IMR-90 (cell line): ENCODE data around the gene SLC25A19. TPM values are rescaled to one million over a fixed set of nuclear protein-coding genes. Genes with fewer than 3 reads are reported as not detected.

Experiments
- ATAC-seq: fragments of 200-7000 bp; cut with Tn5 transposase; 2 replicates; pipeline ENCODE4 v1.9.1; 2020; ENCODE audit warnings: low read depth, mild to moderate bottlenecking, moderate library complexity
- BruUV-seq: library from RNA; stranded (reverse); fragments of 400-500 nt; replicated peaks from 2 replicates; lab custom pipeline; 2021; lab: Mats Ljungman, UMichigan
- CTCF ChIA-PET: fragments of 300-600 bp; formaldehyde crosslinking; extraction: SDS; loops from one replicate; lab custom pipeline; 2021; ENCODE audit warnings: antibody characterized with exemption; lab: Yijun Ruan, JAX
- POLR2A ChIA-PET: fragments of 300-600 bp; sonication (Branson Sonifier 250); formaldehyde crosslinking; loops from one replicate; lab custom pipeline; 2022; ENCODE audit warnings: antibody characterized with exemption; ENCODE audit not compliant: unreplicated experiment; lab: Charles Lee
- DNase-seq: peaks from one replicate; pipeline ENCODE4 v3.0.0; 2013
- H2AFZ ChIP-seq: replicated peaks from 2 replicates; pipeline ENCODE3; 2013; ENCODE audit warnings: low read length, mild to moderate bottlenecking; ENCODE audit not compliant: poor library complexity
- H2AK5ac ChIP-seq: 2 replicates; pipeline ENCODE4 v1.6.1; 2013; ENCODE audit warnings: low read depth, low read length, inconsistent platforms
- H2AK9ac ChIP-seq: replicated peaks from 2 replicates; pipeline ENCODE3; 2013; ENCODE audit warnings: mild to moderate bottlenecking, low read depth, low read length, moderate library complexity; ENCODE audit not compliant: poor library complexity
- H2BK120ac ChIP-seq: 2 replicates; pipeline ENCODE4 v1.6.1; 2013; ENCODE audit warnings: low read depth, low read length, inconsistent platforms
- H2BK15ac ChIP-seq: 3 replicates; pipeline ENCODE4 v1.6.1; 2013; ENCODE audit warnings: low read depth, low read length, inconsistent platforms
- H2BK20ac ChIP-seq: 2 replicates; pipeline ENCODE4 v1.6.1; 2013; ENCODE audit warnings: low read depth, mild to moderate bottlenecking, inconsistent platforms, low read length, moderate library complexity
- H2BK5ac ChIP-seq: 2 replicates; pipeline ENCODE4 v1.6.1; 2013; ENCODE audit warnings: mild to moderate bottlenecking, low read depth, low read length, inconsistent platforms; ENCODE audit not compliant: poor library complexity, severe bottlenecking
- H3K14ac ChIP-seq: replicated peaks from 2 replicates; pipeline ENCODE4 v1.6.1; 2013; ENCODE audit warnings: low read depth, low read length, inconsistent platforms
- H3K18ac ChIP-seq: 2 replicates; pipeline ENCODE4 v1.6.1; 2013; ENCODE audit warnings: low read depth, low read length, control low read depth
- H3K23ac ChIP-seq: 2 replicates; pipeline ENCODE4 v1.6.1; 2013; ENCODE audit warnings: low read depth, low read length, inconsistent platforms
- H3K27ac ChIP-seq: 2 replicates; pipeline ENCODE4 v1.5.1; 2013; ENCODE audit warnings: mild to moderate bottlenecking, control low read depth, low read length; ENCODE audit not compliant: insufficient read depth
- H3K27me3 ChIP-seq: 2 replicates; pipeline ENCODE4 v1.6.1; 2013; ENCODE audit warnings: low read length; ENCODE audit not compliant: control insufficient read depth, insufficient read depth
- H3K36me3 ChIP-seq: 2 replicates; pipeline ENCODE4 v1.6.1; 2013; ENCODE audit warnings: low read length, mixed read lengths; ENCODE audit not compliant: control insufficient read depth, insufficient read depth
- H3K4ac ChIP-seq: 2 replicates; pipeline ENCODE4 v1.6.1; 2013; ENCODE audit warnings: low read depth, low read length, inconsistent platforms
- H3K4me1 ChIP-seq: 2 replicates; pipeline ENCODE4 v1.6.1; 2013; ENCODE audit warnings: low read length, mixed read lengths; ENCODE audit not compliant: control insufficient read depth, insufficient read depth
- H3K4me2 ChIP-seq: 2 replicates; pipeline ENCODE4 v1.6.1; 2013; ENCODE audit warnings: low read depth, mild to moderate bottlenecking, control low read depth, low read length, moderate library complexity
- H3K4me3 ChIP-seq: 2 replicates; pipeline ENCODE4 v1.5.1; 2013; ENCODE audit warnings: low read depth, mild to moderate bottlenecking, control low read depth, low read length, moderate library complexity; ENCODE audit not compliant: insufficient read depth
- H3K56ac ChIP-seq: 2 replicates; pipeline ENCODE4 v1.6.1; 2013; ENCODE audit warnings: low read length, inconsistent platforms; ENCODE audit not compliant: insufficient read depth; ENCODE audit errors: extremely low read depth
- H3K79me1 ChIP-seq, 2 experiments: 2 replicates each; pipeline ENCODE4 v1.6.1; 2013; ENCODE audit warnings: low read length in 2 of 2, inconsistent platforms in 1 of 2, low read depth in 1 of 2
- H3K9ac ChIP-seq: 2 replicates; pipeline ENCODE4 v1.6.1; 2013; ENCODE audit warnings: low read depth, low read length, control low read depth
- H3K9me1 ChIP-seq: 2 replicates; pipeline ENCODE4 v1.6.1; 2013; ENCODE audit warnings: low read length, inconsistent platforms; ENCODE audit not compliant: insufficient read depth
- H3K9me3 ChIP-seq: 2 replicates; pipeline ENCODE4 v1.6.1; 2013; ENCODE audit warnings: low read length; ENCODE audit not compliant: control insufficient read depth, insufficient read depth
- H4K20me1 ChIP-seq: 2 replicates; pipeline ENCODE4 v1.6.1; 2013; ENCODE audit warnings: low read length, inconsistent platforms; ENCODE audit not compliant: insufficient read depth
- H4K5ac ChIP-seq: 2 replicates; pipeline ENCODE4 v1.6.1; 2013; ENCODE audit warnings: mild to moderate bottlenecking, low read depth, low read length, control low read depth
- H4K8ac ChIP-seq, 2 experiments: 2 replicates each; pipeline ENCODE4 v1.6.1; 2013; ENCODE audit warnings: low read depth in 2 of 2, low read length in 2 of 2, control low read depth in 1 of 2, inconsistent platforms in 1 of 2
- H4K91ac ChIP-seq: 2 replicates; pipeline ENCODE4 v1.6.1; 2013; ENCODE audit warnings: low read depth, low read length, inconsistent platforms; ENCODE audit not compliant: insufficient read depth
- BHLHE40 ChIP-seq: fragments of 150-350 bp; IDR thresholded peaks from 2 replicates; pipeline ENCODE4 v1.6.1; 2016; ENCODE audit warnings: mild to moderate bottlenecking, low read depth, low read length
- CEBPB ChIP-seq: IDR thresholded peaks from 2 replicates; pipeline ENCODE4 v1.6.1; 2012; ENCODE audit warnings: low read depth, low read length, improper control_type of control experiment
- CHD1 ChIP-seq: IDR thresholded peaks from 2 replicates; pipeline ENCODE4 v1.6.1; 2012; ENCODE audit warnings: low read depth, low read length, improper control_type of control experiment
- FOS ChIP-seq: fragments of 150-350 bp; IDR thresholded peaks from 2 replicates; pipeline ENCODE4 v1.6.1; 2016; ENCODE audit warnings: low read depth, low read length
- MAFK ChIP-seq: IDR thresholded peaks from 2 replicates; pipeline ENCODE4 v1.6.1; 2012; ENCODE audit warnings: low read depth, low read length, improper control_type of control experiment
- MAZ ChIP-seq: IDR thresholded peaks from 2 replicates; pipeline ENCODE4 v1.6.1; 2012; ENCODE audit warnings: low read depth, mild to moderate bottlenecking, low read length, improper control_type of control experiment, moderate library complexity, borderline replicate concordance
- MXI1 ChIP-seq: IDR thresholded peaks from 2 replicates; pipeline ENCODE4 v1.6.1; 2012; ENCODE audit warnings: low read depth, mild to moderate bottlenecking, low read length, moderate library complexity, borderline replicate concordance
- NFE2L2 ChIP-seq: fragments of 150-350 bp; IDR thresholded peaks from 2 replicates; pipeline ENCODE4 v1.6.1; 2016; ENCODE audit warnings: low read depth, mild to moderate bottlenecking, low read length
- POLR2A ChIP-seq: IDR thresholded peaks from 2 replicates; pipeline ENCODE4 v1.6.1; 2012; ENCODE audit warnings: mild to moderate bottlenecking, low read depth, low read length
- RAD21 ChIP-seq: IDR thresholded peaks from 2 replicates; pipeline ENCODE4 v1.6.1; 2012; ENCODE audit warnings: low read length, improper control_type of control experiment
- RCOR1 ChIP-seq: IDR thresholded peaks from 2 replicates; pipeline ENCODE4 v1.6.1; 2012; ENCODE audit warnings: mild to moderate bottlenecking, low read length, improper control_type of control experiment; ENCODE audit not compliant: insufficient replicate concordance
- RFX5 ChIP-seq: IDR thresholded peaks from 2 replicates; pipeline ENCODE4 v1.8.0; 2012; ENCODE audit warnings: low read depth, mild to moderate bottlenecking, low read length, moderate library complexity
- SMC3 ChIP-seq: fragments of 150-350 bp; IDR thresholded peaks from 2 replicates; pipeline ENCODE4 v1.6.1; 2016; ENCODE audit warnings: low read depth, mild to moderate bottlenecking, antibody characterized with exemption, low read length, moderate library complexity
- USF2 ChIP-seq: fragments of 150-350 bp; IDR thresholded peaks from 2 replicates; pipeline ENCODE4 v1.6.1; 2017; ENCODE audit warnings: mild to moderate bottlenecking, antibody characterized with exemption, low read length, low read depth
- WGBS, 2 experiments: methylation state at CpG; one replicate each; pipeline versions ENCODE4 v1.1.5 to v1.1.7; 2013; ENCODE audit warnings: missing lambda C conversion rate in 2 of 2; ENCODE audit not compliant: insufficient read length in 1 of 2; ENCODE audit errors: extremely low coverage in 2 of 2; 5-methylcytosine and 5-hydroxymethylcytosine counted together
- dilution Hi-C: fragments of 300-500 bp; cut with HindIII; formaldehyde crosslinking; loops from one replicate; pipeline ENCODE4 v1.14.3; 2018; ENCODE audit warnings: low sequenced_read_pairs; ENCODE audit not compliant: unreplicated experiment
- in situ Hi-C: fragments of 300-500 bp; cut with MboI; formaldehyde crosslinking; loops from 3 replicates; pipeline ENCODE4 v1.14.3; 2019; ENCODE audit warnings: low sequenced_read_pairs, inconsistent platforms, mixed read lengths
- intact Hi-C: fragments of 100-400 bp; cut with micrococcal nuclease; formaldehyde crosslinking; loops from 2 replicates; pipeline ENCODE4 v1.10.0; 2022
- polyA plus RNA-seq, 3 experiments: library from polyadenylated mRNA; depleted of rRNA; stranded (reverse); fragments of >200 nt; gene quantifications; 2 replicates each; pipeline ENCODE4 v1.2.3, GENCODE V29; 2012; ENCODE audit warnings: low replicate concordance in 1 of 3
- total RNA-seq: library from RNA; depleted of rRNA; stranded (reverse); fragments of >200 nt; gene quantifications from 2 replicates; pipeline ENCODE4 v1.2.3, GENCODE V29; 2012
- TF ChIP-seq, protein P1 (sequence below): fragments of 150-350 bp; IDR thresholded peaks from 2 replicates; pipeline ENCODE4 v1.6.1; 2016; ENCODE audit warnings: low read depth, mild to moderate bottlenecking, low read length, moderate library complexity, borderline replicate concordance
- TF ChIP-seq, protein P2 (sequence below): conservative IDR thresholded peaks from 2 replicates; pipeline ENCODE4 v1.5.1; 2012; ENCODE audit warnings: mild to moderate bottlenecking, low read depth, low read length, improper control_type of control experiment

The SLC25A19 gene
- total and polyA plus RNA-seq, 2 of the 4 experiments (the other 2 are of a cell fraction) = 9.1 to 9.2 TPM

DNA sequence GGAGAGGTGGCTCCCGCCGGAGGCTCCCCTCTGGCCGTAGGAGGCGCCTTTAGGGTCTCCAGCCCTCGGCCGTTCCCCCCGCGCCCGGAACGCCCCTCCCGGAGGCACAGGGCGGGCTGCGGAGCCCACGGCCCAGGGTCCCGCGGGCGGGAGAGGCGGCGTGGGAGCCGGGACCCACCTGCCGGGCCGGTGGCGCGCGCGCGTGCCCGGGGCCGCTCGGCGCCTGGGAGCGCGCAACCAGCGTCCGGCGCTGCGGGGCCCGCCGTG, 18.3 kb downstream of the SLC25A19 start, which contains the start of gene MIF4GD:
TSS of gene MIF4GD (minus strand) at position 266 of the 267 bp plus-strand sequence. CDS start 1,036 bp downstream, outside the sequence.
- H2BK20ac ChIP-seq = no peak within 1 kb of the TSS
- H4K20me1 ChIP-seq = no peaks in the 10 kb centered on the region; the same call in none of the 2 replicates
- no peak within 1 kb of the TSS for H3K56ac ChIP-seq
- H3K27me3 ChIP-seq = no peaks in the 10 kb centered on the region
- H2AK5ac ChIP-seq = peak within 1 kb of the TSS; percentile 9; the same call in 1 of the 2 replicates
- no peak; the same call in 1 of the 2 replicates for ATAC-seq
- WGBS, 2 experiments = 0% methylated on average over 34 of the region's 39 CpGs; no CpG with 5 or more reads in 1 of the 2 experiments
- peak within 1 kb of the TSS; percentile 65; the same call in 1 of the 2 replicates for H3K27ac ChIP-seq
- H3K79me1 ChIP-seq = peaks cover 4 to 11% of the 10 kb centered on the region in 2 experiments; a peak in 3 of 4 replicates
- DNase-seq = peak; percentile 54
- H4K8ac ChIP-seq = peak within 1 kb of the TSS; percentile 77 to 87
- H3K4ac ChIP-seq = peak within 1 kb of the TSS; percentile 28
- no peak within 1 kb of the TSS for H3K18ac ChIP-seq
- peaks cover 14% of the 10 kb centered on the region for H3K4me1 ChIP-seq
- 0 out of 2 replicates have a peak, but pooled peaks cover 8% of the 10 kb centered on the region for H3K9me1 ChIP-seq
- peak within 1 kb of the TSS; percentile 49; the same call in 1 of the 2 replicates for H4K91ac ChIP-seq
- TF ChIP-seq BHLHE40 = no peak
- TF ChIP-seq, protein P1, sequence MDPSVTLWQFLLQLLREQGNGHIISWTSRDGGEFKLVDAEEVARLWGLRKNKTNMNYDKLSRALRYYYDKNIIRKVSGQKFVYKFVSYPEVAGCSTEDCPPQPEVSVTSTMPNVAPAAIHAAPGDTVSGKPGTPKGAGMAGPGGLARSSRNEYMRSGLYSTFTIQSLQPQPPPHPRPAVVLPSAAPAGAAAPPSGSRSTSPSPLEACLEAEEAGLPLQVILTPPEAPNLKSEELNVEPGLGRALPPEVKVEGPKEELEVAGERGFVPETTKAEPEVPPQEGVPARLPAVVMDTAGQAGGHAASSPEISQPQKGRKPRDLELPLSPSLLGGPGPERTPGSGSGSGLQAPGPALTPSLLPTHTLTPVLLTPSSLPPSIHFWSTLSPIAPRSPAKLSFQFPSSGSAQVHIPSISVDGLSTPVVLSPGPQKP = no peak
- TF ChIP-seq CHD1 = no peak
- no peak for TF ChIP-seq RFX5
- no peak for TF ChIP-seq MAZ
- no peak for TF ChIP-seq SMC3
- TF ChIP-seq USF2 = no peak
- TF ChIP-seq, protein P2, sequence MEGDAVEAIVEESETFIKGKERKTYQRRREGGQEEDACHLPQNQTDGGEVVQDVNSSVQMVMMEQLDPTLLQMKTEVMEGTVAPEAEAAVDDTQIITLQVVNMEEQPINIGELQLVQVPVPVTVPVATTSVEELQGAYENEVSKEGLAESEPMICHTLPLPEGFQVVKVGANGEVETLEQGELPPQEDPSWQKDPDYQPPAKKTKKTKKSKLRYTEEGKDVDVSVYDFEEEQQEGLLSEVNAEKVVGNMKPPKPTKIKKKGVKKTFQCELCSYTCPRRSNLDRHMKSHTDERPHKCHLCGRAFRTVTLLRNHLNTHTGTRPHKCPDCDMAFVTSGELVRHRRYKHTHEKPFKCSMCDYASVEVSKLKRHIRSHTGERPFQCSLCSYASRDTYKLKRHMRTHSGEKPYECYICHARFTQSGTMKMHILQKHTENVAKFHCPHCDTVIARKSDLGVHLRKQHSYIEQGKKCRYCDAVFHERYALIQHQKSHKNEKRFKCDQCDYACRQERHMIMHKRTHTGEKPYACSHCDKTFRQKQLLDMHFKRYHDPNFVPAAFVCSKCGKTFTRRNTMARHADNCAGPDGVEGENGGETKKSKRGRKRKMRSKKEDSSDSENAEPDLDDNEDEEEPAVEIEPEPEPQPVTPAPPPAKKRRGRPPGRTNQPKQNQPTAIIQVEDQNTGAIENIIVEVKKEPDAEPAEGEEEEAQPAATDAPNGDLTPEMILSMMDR = no peak
- no peak for TF ChIP-seq NFE2L2
- no peak for TF ChIP-seq MAFK
- TF ChIP-seq POLR2A = no peak
- no peak for TF ChIP-seq RAD21
- TF ChIP-seq RCOR1 = no peak
- TF ChIP-seq FOS = no peak
- no peak; the same call in 1 of the 2 replicates for TF ChIP-seq MXI1
- TF ChIP-seq CEBPB = no peak
- peaks cover 11% of the 10 kb centered on the region for H3K36me3 ChIP-seq
- peak within 1 kb of the TSS; percentile 28 for H2BK5ac ChIP-seq
- H2AFZ ChIP-seq = peak within 1 kb of the TSS; percentile 97
- intact Hi-C loops = loop anchor here (1.0 to 10.0 kb wide), 3 partner anchors 134 to 244 kb away; partner anchors contain the start of genes CASKIN2, GRB2 and TSEN54
- peak within 1 kb of the TSS; percentile 81 for H3K4me3 ChIP-seq
- ChIA-PET POLR2A (interaction anchor here (1.0 kb wide), 1 partner anchor 9 kb away, joined by 4 read pairs; the partner anchor contains the start of genes GGA3 and MRPS7), CTCF (interaction anchor here (0.6 to 3.2 kb wide), 14 partner anchors 9 to 140 kb away, joined by 3 to 18 read pairs (median 4); partner anchors contain the start of genes GGA3, MRPS7 and SLC25A19)
- peak within 1 kb of the TSS; percentile 77 for H3K23ac ChIP-seq
- H3K9ac ChIP-seq = peak within 1 kb of the TSS; percentile 74
- no peak within 1 kb of the TSS for H2BK15ac ChIP-seq
- H3K14ac ChIP-seq = 0 out of 2 replicates have a peak within 1 kb of the TSS, but pooled peaks have one; percentile 7
- no peak within 1 kb of the TSS for H2BK120ac ChIP-seq
- H4K5ac ChIP-seq = peak within 1 kb of the TSS; percentile 48
- BruUV-seq = no TSS peak
- dilution Hi-C loops = no loop called here
- H3K4me2 ChIP-seq = peak within 1 kb of the TSS; percentile 98
- in situ Hi-C loops = no loop called here
- peak within 1 kb of the TSS; percentile 93 for H2AK9ac ChIP-seq
- H3K9me3 ChIP-seq = no peaks in the 10 kb centered on the region
